Left hindlimb (tissue), 1 donor: ENCODE measurements around the gene CHAD.
"Not testable (repeated sequence)": the region's sequence is repeated elsewhere in the genome, so short reads cannot be mapped to it uniquely, and the experiment has no call there.

Experiments
- DNase-seq: peaks from one replicate; pipeline ENCODE4 v3.0.0-alpha.2; 2018

Gene CHAD

GRCh38 chr17:50425682-50426471 is 42.8 kb downstream of the CHAD start, which contains the start of gene ACSF2:
TSS of gene ACSF2 (plus strand) at chr17:50426218. CDS start at chr17:50426262, 44 bp downstream.
- DNase-seq = peak; percentile 83

- no peak for DNase-seq
These were observed 43.5 kb downstream of the CHAD start for GRCh38 chr17:50424996-50425681.

GRCh38 chr17:50424246-50424995 is 44.3 kb downstream of the CHAD start:
- DNase-seq = no peak

- no peak for DNase-seq
These were observed 45.0 kb downstream of the CHAD start for GRCh38 chr17:50423553-50424159.

- no peak for DNase-seq
These were observed 45.9 kb downstream of the CHAD start for GRCh38 chr17:50422738-50423137.

- DNase-seq = no peak
These were observed 47.2 kb downstream of the CHAD start for GRCh38 chr17:50421308-50422051.

GRCh38 chr17:50420419-50421112 is 48.1 kb downstream of the CHAD start:
- no peak for DNase-seq

- not testable (repeated sequence) for DNase-seq
These were observed 49.1 kb downstream of the CHAD start for GRCh38 chr17:50419577-50419976.

- DNase-seq = no peak
These were observed 53.9 kb downstream of the CHAD start for GRCh38 chr17:50414808-50415207.
